GM10847 (cell line): Measurements from ENCODE around the gene ADK.

Experiments
- POLR2A ChIP-seq: IDR thresholded peaks from 2 replicates; pipeline ENCODE4 v1.6.1; 2011; ENCODE audit not compliant: insufficient read length; ENCODE audit errors: extremely low read depth

The ADK gene

GRCh38 chr10:74330646-74331045 lies 179.6 kb downstream of the ADK start:
- no peak for TF ChIP-seq POLR2A

GRCh38 chr10:74332398-74332797 lies 181.4 kb downstream of the ADK start:
- TF ChIP-seq POLR2A, result no peak

- no peak for TF ChIP-seq POLR2A
Measured at GRCh38 chr10:74333174-74333573, 182.2 kb downstream of the ADK start.

GRCh38 chr10:74334221-74334620 lies 183.2 kb downstream of the ADK start:
- no peak for TF ChIP-seq POLR2A

- no peak for TF ChIP-seq POLR2A
Measured at GRCh38 chr10:74335501-74335900, 184.5 kb downstream of the ADK start.

- TF ChIP-seq POLR2A, result no peak
Measured at GRCh38 chr10:74337330-74338016, 186.5 kb downstream of the ADK start.

- TF ChIP-seq POLR2A, result no peak
Measured at GRCh38 chr10:74342991-74343390, 192.0 kb downstream of the ADK start.

- TF ChIP-seq POLR2A, result no peak
Measured at GRCh38 chr10:74343804-74344203, 192.8 kb downstream of the ADK start.

- no peak for TF ChIP-seq POLR2A
Measured at GRCh38 chr10:74344306-74344705, 193.3 kb downstream of the ADK start.

GRCh38 chr10:74347522-74347921 lies 196.5 kb downstream of the ADK start:
- TF ChIP-seq POLR2A, result no peak

- TF ChIP-seq POLR2A, result no peak
Measured at GRCh38 chr10:74361678-74362077, 210.7 kb downstream of the ADK start.

- TF ChIP-seq POLR2A, result no peak
Measured at GRCh38 chr10:74363727-74364126, 212.7 kb downstream of the ADK start.

- no peak for TF ChIP-seq POLR2A
Measured at GRCh38 chr10:74365109-74365508, 214.1 kb downstream of the ADK start.

- TF ChIP-seq POLR2A, result no peak
Measured at GRCh38 chr10:74371696-74372095, 220.7 kb downstream of the ADK start.

GRCh38 chr10:74373059-74373458 lies 222.0 kb downstream of the ADK start:
- no peak for TF ChIP-seq POLR2A

- TF ChIP-seq POLR2A, result no peak
Measured at GRCh38 chr10:74377476-74377875, 226.5 kb downstream of the ADK start.

- no peak for TF ChIP-seq POLR2A
Measured at GRCh38 chr10:74379474-74379873, 228.5 kb downstream of the ADK start.
